SK-N-SH (cell line): ENCODE data around the gene SAMD4A. TPM values are rescaled to one million over a fixed set of nuclear protein-coding genes. Genes with fewer than 3 reads are reported as not detected.

Experiments
- CTCF ChIA-PET: fragments of 300-600, 350-600 bp; formaldehyde crosslinking; extraction: SDS; loops from one replicate; lab custom pipeline; 2021; lab: Yijun Ruan, JAX
- POLR2A ChIA-PET: fragments of 350-600 bp; sonication (Branson Sonifier 250); formaldehyde crosslinking; extraction: SDS; loops from one replicate; lab custom pipeline; 2020; ENCODE audit warnings: antibody characterized with exemption, inconsistent platforms; lab: Yijun Ruan, JAX
- DNase-seq: peaks from one replicate; pipeline ENCODE4 v3.0.0; 2012
- H2AFZ ChIP-seq: fragments of 200-600 bp; sonication (generic); 2 replicates; pipeline ENCODE4 v1.8.1; 2016; ENCODE audit warnings: antibody characterized with exemption, mild to moderate bottlenecking, low read depth
- H3F3A ChIP-seq: fragments of 200-600 bp; sonication (generic); replicated peaks from 2 replicates; pipeline ENCODE3; 2016; ENCODE audit warnings: antibody characterized with exemption, mild to moderate bottlenecking; ENCODE audit not compliant: insufficient read depth
- H3K27ac ChIP-seq, 2 experiments: fragments of 200-500 bp in 1 of 2; fragments of 200-600 bp in 1 of 2; sonication (Bioruptor generic) in 1 of 2; sonication (generic), shearing (Covaris generic) in 1 of 2; 2 replicates each; pipeline versions ENCODE4 v1.5.1 to v1.6.1; 2014 to 2016; ENCODE audit warnings: low read depth in 2 of 2, inconsistent platforms in 1 of 2, low read length in 1 of 2, mild to moderate bottlenecking in 1 of 2, mixed read lengths in 1 of 2
- H3K27me3 ChIP-seq: fragments of 200-600 bp; sonication (generic), shearing (Covaris generic); 2 replicates; pipeline ENCODE4 v1.6.1; 2016; ENCODE audit warnings: mixed run types; ENCODE audit not compliant: insufficient read depth
- H3K36me3 ChIP-seq, 2 experiments: fragments of 200-500 bp in 1 of 2; fragments of 200-600 bp in 1 of 2; sonication (Bioruptor generic) in 1 of 2; sonication (generic) in 1 of 2; replicated peaks in 1 of 2; 2 replicates each; pipeline versions ENCODE3 to v1.5.1; 2014 to 2016; ENCODE audit warnings: low read length in 1 of 2, mild to moderate bottlenecking in 1 of 2; ENCODE audit not compliant: insufficient read depth in 2 of 2, control insufficient read depth in 1 of 2
- H3K4me1 ChIP-seq, 2 experiments: fragments of 200-500 bp in 1 of 2; fragments of 200-600 bp in 1 of 2; sonication (Bioruptor generic) in 1 of 2; sonication (generic), shearing (Covaris generic) in 1 of 2; 2 replicates each; pipeline versions ENCODE4 v1.5.1 to v1.6.1; 2014 to 2016; ENCODE audit warnings: low read depth in 1 of 2, low read length in 1 of 2, mixed run types in 1 of 2; ENCODE audit not compliant: insufficient read depth in 2 of 2, control insufficient read depth in 1 of 2
- H3K4me2 ChIP-seq: fragments of 200-600 bp; sonication (generic), shearing (Covaris generic); 2 replicates; pipeline ENCODE4 v1.6.1; 2017; ENCODE audit warnings: mixed run types
- H3K4me3 ChIP-seq, 2 experiments: fragments of 200-500 bp in 1 of 2; fragments of 200-600 bp in 1 of 2; sonication (Bioruptor generic) in 1 of 2; sonication (generic), shearing (Covaris generic) in 1 of 2; 2 replicates each; pipeline versions ENCODE4 v1.5.1 to v1.8.1; 2014 to 2016; ENCODE audit warnings: low read depth in 2 of 2, inconsistent platforms in 1 of 2, low read length in 1 of 2, mild to moderate bottlenecking in 1 of 2, mixed read lengths in 1 of 2, moderate library complexity in 1 of 2
- H3K79me2 ChIP-seq: fragments of 200-600 bp; sonication (generic); 2 replicates; pipeline ENCODE4 v1.8.1; 2017; ENCODE audit warnings: mild to moderate bottlenecking; ENCODE audit not compliant: insufficient read depth
- H3K9ac ChIP-seq: fragments of 200-600 bp; sonication (generic); 2 replicates; pipeline ENCODE4 v1.6.1; 2017; ENCODE audit warnings: mixed run types
- H3K9me2 ChIP-seq: fragments of 200-600 bp; sonication (generic); 2 replicates; pipeline ENCODE4 v1.6.1; 2017; ENCODE audit warnings: mixed run types
- H3K9me3 ChIP-seq: fragments of 200-600 bp; sonication (generic); 2 replicates; pipeline ENCODE4 v1.6.1; 2017; ENCODE audit warnings: mixed run types, mild to moderate bottlenecking, moderate library complexity
- H4K20me1 ChIP-seq: fragments of 200-600 bp; sonication (generic); 2 replicates; pipeline ENCODE4 v1.6.1; 2017; ENCODE audit warnings: mild to moderate bottlenecking, mixed run types; ENCODE audit not compliant: insufficient read depth
- CHD2 ChIP-seq: fragments of 150-350 bp; IDR thresholded peaks from 2 replicates; pipeline ENCODE4 v1.6.1; 2018; ENCODE audit warnings: low read length; ENCODE audit not compliant: partially characterized antibody
- EP300 ChIP-seq, 2 experiments: IDR thresholded peaks; 2 replicates each; pipeline versions ENCODE4 v1.4.0 to v1.6.1; 2012; ENCODE audit warnings: borderline replicate concordance in 1 of 2, low read depth in 1 of 2, low read length in 1 of 2
- EZH2phosphoT487 ChIP-seq: fragments of 200-600 bp; sonication (generic); IDR thresholded peaks from 2 replicates; pipeline ENCODE4 v1.6.1; 2017; ENCODE audit warnings: low read depth, mixed run types, mild to moderate bottlenecking, antibody characterized with exemption, moderate library complexity, borderline replicate concordance
- FOXJ3 ChIP-seq: sonication (generic); formaldehyde crosslinking; IDR thresholded peaks from 2 replicates; pipeline ENCODE4 v1.5.1; 2020; ENCODE audit warnings: mild to moderate bottlenecking, missing genetic modification reagents
- FOXM1 ChIP-seq: IDR thresholded peaks from 2 replicates; pipeline ENCODE4 v1.4.0; 2012; ENCODE audit warnings: low read depth, mild to moderate bottlenecking
- GABPA ChIP-seq: IDR thresholded peaks from 2 replicates; pipeline ENCODE4 v1.4.0; 2012; ENCODE audit warnings: low read depth, mild to moderate bottlenecking
- GATA2 ChIP-seq: sonication (generic); formaldehyde crosslinking; IDR thresholded peaks from 2 replicates; pipeline ENCODE4 v1.5.0; 2020; ENCODE audit warnings: mild to moderate bottlenecking, missing genetic modification reagents
- MEF2A ChIP-seq: IDR thresholded peaks from 2 replicates; pipeline ENCODE4 v1.4.0; 2012; ENCODE audit warnings: low read depth, borderline replicate concordance
- MXI1 ChIP-seq: IDR thresholded peaks from 2 replicates; pipeline ENCODE4 v1.6.1; 2012; ENCODE audit warnings: mild to moderate bottlenecking, low read depth, low read length, improper control_type of control experiment
- NRF1 ChIP-seq: IDR thresholded peaks from 2 replicates; pipeline ENCODE4 v1.6.1; 2012; ENCODE audit warnings: low read depth, mild to moderate bottlenecking, low read length
- POLR2AphosphoS5 ChIP-seq: IDR thresholded peaks from 2 replicates; pipeline ENCODE4 v1.6.1; 2012; ENCODE audit warnings: low read depth, low read length
- RXRA ChIP-seq: IDR thresholded peaks from 2 replicates; pipeline ENCODE4 v1.4.0; 2012; ENCODE audit warnings: low read depth, mild to moderate bottlenecking, borderline replicate concordance
- WGBS: methylation state at CpG from one replicate; pipeline ENCODE4 v1.1.6; 2017; ENCODE audit warnings: low lambda C conversion rate; 5-methylcytosine and 5-hydroxymethylcytosine counted together
- polyA plus RNA-seq, 3 experiments: library from polyadenylated mRNA; depleted of rRNA; stranded (reverse); fragments of >200 nt; gene quantifications; 2 replicates each; pipeline ENCODE4 v1.2.3, GENCODE V29; 2012
- TF ChIP-seq, protein P1 (sequence below): fragments of 200-600 bp; sonication (generic); IDR thresholded peaks from 2 replicates; pipeline ENCODE4 v1.6.1; 2017; ENCODE audit warnings: antibody characterized with exemption, mild to moderate bottlenecking, moderate library complexity
- TF ChIP-seq, protein P2 (sequence below): IDR thresholded peaks from 2 replicates; pipeline ENCODE4 v1.4.0; 2012; ENCODE audit warnings: low read depth, borderline replicate concordance
- TF ChIP-seq, protein P3 (sequence below): fragments of 150-350 bp; IDR thresholded peaks from 2 replicates; pipeline ENCODE4 v1.6.1; 2017; ENCODE audit warnings: antibody characterized with exemption, low read length, low read depth, borderline replicate concordance
- TF ChIP-seq, protein P4 (sequence below): IDR thresholded peaks from 2 replicates; pipeline ENCODE4 v1.4.0; 2012; ENCODE audit warnings: low read depth
- TF ChIP-seq, protein P5 (sequence below): IDR thresholded peaks from 2 replicates; pipeline ENCODE4 v1.4.0; 2012; ENCODE audit warnings: low read depth, borderline replicate concordance

Gene SAMD4A
- polyA plus RNA-seq, 1 of the 3 experiments (the other 2 are of a cell fraction), result 5.0 TPM

DNA sequence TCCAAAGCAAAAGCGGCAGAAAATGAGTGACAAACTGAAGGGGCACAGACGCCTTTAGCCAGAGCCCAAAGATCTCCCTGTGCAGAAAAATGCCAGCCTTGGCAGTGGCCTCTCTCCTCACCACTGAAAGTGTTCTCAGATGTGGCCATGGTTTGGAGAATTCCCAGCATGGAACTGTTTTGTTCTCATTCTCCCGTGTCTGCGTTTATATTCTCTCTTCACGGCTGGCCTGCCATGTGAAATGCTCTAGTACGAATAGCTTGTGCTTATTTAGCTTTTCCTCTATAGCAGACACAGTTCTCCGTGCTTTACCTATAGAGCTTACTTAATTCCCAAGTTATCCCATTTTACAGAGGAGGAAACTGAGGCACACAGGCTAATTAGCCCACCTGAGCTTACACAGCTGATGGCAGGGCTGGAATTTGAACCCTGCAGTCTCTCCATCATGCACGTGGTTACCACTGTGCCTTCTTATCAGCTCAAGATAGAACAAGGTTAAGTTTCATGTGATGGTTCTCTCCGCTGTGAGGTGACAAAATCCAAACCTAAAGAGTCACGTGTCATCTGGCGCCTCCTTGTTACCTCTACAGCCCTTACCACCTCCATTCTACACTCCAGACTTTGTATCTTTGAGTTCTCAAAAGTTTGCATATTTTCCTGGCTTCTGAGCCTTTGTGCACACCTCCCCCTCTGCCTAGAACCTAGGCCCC is 194.1 kb downstream of the SAMD4A start:
- ChIA-PET CTCF (interaction anchor here (1.2 to 2.2 kb wide), 2 partner anchors 10 to 12 kb away, joined by 3 to 12 read pairs; no protein-coding TSS in a partner anchor), POLR2A (no interaction called here)
- Histone ChIP-seq H3K9ac (no peak overlapping the region), H3K36me3 (peaks cover 31 to 40% of the 10 kb centered on the region in 2 experiments), H2AFZ (no peak overlapping the region), H3F3A (no peaks in the 10 kb centered on the region), H3K4me1 (peaks cover 0 to 10% of the 10 kb centered on the region in 2 experiments; a peak in 1 of 4 replicates), H3K27me3 (no peaks in the 10 kb centered on the region), H3K27ac (no peak overlapping the region), H3K9me2 (no peaks in the 10 kb centered on the region), H3K4me2 (no peak overlapping the region), H3K4me3 (no peak overlapping the region), H4K20me1 (no peaks in the 10 kb centered on the region), H3K9me3 (no peaks in the 10 kb centered on the region), H3K79me2 (peaks cover 3% of the 10 kb centered on the region; the same call in 1 of the 2 replicates)
- DNase-seq, result no peak
- TF ChIP-seq, protein P1, sequence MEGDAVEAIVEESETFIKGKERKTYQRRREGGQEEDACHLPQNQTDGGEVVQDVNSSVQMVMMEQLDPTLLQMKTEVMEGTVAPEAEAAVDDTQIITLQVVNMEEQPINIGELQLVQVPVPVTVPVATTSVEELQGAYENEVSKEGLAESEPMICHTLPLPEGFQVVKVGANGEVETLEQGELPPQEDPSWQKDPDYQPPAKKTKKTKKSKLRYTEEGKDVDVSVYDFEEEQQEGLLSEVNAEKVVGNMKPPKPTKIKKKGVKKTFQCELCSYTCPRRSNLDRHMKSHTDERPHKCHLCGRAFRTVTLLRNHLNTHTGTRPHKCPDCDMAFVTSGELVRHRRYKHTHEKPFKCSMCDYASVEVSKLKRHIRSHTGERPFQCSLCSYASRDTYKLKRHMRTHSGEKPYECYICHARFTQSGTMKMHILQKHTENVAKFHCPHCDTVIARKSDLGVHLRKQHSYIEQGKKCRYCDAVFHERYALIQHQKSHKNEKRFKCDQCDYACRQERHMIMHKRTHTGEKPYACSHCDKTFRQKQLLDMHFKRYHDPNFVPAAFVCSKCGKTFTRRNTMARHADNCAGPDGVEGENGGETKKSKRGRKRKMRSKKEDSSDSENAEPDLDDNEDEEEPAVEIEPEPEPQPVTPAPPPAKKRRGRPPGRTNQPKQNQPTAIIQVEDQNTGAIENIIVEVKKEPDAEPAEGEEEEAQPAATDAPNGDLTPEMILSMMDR, result no peak
- TF ChIP-seq NRF1, result no peak
- TF ChIP-seq, protein P2, sequence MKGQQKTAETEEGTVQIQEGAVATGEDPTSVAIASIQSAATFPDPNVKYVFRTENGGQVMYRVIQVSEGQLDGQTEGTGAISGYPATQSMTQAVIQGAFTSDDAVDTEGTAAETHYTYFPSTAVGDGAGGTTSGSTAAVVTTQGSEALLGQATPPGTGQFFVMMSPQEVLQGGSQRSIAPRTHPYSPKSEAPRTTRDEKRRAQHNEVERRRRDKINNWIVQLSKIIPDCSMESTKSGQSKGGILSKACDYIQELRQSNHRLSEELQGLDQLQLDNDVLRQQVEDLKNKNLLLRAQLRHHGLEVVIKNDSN, result no peak
- TF ChIP-seq, protein P3, sequence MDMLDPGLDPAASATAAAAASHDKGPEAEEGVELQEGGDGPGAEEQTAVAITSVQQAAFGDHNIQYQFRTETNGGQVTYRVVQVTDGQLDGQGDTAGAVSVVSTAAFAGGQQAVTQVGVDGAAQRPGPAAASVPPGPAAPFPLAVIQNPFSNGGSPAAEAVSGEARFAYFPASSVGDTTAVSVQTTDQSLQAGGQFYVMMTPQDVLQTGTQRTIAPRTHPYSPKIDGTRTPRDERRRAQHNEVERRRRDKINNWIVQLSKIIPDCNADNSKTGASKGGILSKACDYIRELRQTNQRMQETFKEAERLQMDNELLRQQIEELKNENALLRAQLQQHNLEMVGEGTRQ, result no peak
- TF ChIP-seq EP300 (IDR thresholded peaks at IDR 0.05; ENCODE audit: borderline replicate concordance in 1 of 2, low read depth in 1 of 2, low read length in 1 of 2), result no peak
- TF ChIP-seq EZH2phosphoT487, result no peak
- TF ChIP-seq, protein P4, sequence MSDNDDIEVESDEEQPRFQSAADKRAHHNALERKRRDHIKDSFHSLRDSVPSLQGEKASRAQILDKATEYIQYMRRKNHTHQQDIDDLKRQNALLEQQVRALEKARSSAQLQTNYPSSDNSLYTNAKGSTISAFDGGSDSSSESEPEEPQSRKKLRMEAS, result no peak
- TF ChIP-seq FOXM1, result no peak
- WGBS, result 96% methylated on average over 11 of the region's 11 CpGs

DNA sequence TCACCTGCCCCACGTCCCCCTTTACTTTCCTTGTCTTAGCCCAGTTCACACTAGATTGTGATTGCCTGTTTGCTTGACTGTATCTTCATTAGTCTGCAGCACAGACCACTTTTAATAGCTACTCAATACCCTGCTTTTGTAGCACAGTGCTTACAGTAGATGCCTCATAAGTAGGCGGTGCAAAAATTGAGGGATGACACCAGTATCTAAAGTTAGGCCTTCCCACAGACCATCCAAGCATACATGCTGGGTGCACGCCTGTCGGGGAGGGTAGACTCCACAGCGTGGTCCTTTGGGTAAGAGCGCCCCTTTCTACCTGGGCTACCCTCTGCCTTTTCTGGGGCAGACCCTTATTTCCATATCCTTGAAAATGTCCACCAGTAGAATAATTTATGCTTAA is 194.9 kb downstream of the SAMD4A start:
- Histone ChIP-seq H3K27ac (no peak overlapping the region), H3K79me2 (peaks cover 3% of the 10 kb centered on the region; the same call in 1 of the 2 replicates), H2AFZ (no peak overlapping the region), H3K27me3 (no peaks in the 10 kb centered on the region), H3F3A (no peaks in the 10 kb centered on the region), H3K36me3 (peaks cover 31 to 42% of the 10 kb centered on the region in 2 experiments), H4K20me1 (no peaks in the 10 kb centered on the region), H3K4me2 (peak overlapping the region; percentile 7; the same call in 1 of the 2 replicates), H3K9me2 (no peaks in the 10 kb centered on the region), H3K9me3 (no peaks in the 10 kb centered on the region), H3K9ac (no peak overlapping the region), H3K4me3 (no peak overlapping the region), H3K4me1 (peaks cover 0 to 10% of the 10 kb centered on the region in 2 experiments; a peak in 1 of 4 replicates)
- TF ChIP-seq GATA2 (CRISPR knock-in tag) (no peak), MEF2A (no peak), RXRA (no peak), FOXJ3 (CRISPR knock-in tag) (no peak), MXI1 (no peak), POLR2AphosphoS5 (no peak), CHD2 (no peak), GABPA (no peak)
- TF ChIP-seq, protein P2, result no peak
- TF ChIP-seq, protein P5, sequence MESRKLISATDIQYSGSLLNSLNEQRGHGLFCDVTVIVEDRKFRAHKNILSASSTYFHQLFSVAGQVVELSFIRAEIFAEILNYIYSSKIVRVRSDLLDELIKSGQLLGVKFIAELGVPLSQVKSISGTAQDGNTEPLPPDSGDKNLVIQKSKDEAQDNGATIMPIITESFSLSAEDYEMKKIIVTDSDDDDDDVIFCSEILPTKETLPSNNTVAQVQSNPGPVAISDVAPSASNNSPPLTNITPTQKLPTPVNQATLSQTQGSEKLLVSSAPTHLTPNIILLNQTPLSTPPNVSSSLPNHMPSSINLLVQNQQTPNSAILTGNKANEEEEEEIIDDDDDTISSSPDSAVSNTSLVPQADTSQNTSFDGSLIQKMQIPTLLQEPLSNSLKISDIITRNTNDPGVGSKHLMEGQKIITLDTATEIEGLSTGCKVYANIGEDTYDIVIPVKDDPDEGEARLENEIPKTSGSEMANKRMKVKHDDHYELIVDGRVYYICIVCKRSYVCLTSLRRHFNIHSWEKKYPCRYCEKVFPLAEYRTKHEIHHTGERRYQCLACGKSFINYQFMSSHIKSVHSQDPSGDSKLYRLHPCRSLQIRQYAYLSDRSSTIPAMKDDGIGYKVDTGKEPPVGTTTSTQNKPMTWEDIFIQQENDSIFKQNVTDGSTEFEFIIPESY, result no peak
- WGBS, result 97% methylated on average over 6 of the region's 6 CpGs
- no peak for DNase-seq
- POLR2A ChIA-PET, result no interaction called here
- CTCF ChIA-PET, result interaction anchor here (1.2 kb wide), 2 partner anchors 9 to 12 kb away, joined by 3 read pairs; no protein-coding TSS in a partner anchor
